HG03565 (cell line): ENCODE measurements around the gene FAM131C.
"Not testable (repeated sequence)": the region's sequence is repeated elsewhere in the genome, so short reads cannot be mapped to it uniquely, and the experiment has no call there.

ENCODE experiments used
- ATAC-seq: cut with Tn5 transposase; IDR thresholded peaks from one replicate; pipeline ENCODE4 v1.9.1; 2021; ENCODE audit warnings: mild to moderate bottlenecking, moderate library complexity; ENCODE audit not compliant: unreplicated experiment

The FAM131C gene

DNA sequence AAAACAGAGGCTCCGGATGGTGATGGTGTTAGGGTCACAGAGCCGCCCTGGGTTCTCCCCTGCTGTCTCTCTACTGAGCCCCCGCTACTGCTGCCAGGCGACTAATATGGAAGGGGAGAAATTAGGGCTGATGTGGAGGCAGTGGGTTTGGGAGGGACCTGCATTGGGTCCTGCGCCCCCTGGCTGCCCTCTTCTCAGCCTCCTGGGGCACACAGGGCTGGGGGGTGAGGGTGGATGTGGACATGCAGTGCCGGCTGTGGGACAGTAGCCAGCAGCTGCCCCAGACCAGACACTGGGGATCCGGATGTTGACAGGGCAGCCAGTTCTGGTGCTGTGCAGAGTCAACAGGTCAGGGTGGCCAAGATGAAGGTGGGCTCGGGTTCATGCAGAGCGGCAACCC lies 31.4 kb downstream of the FAM131C start:
- ATAC-seq: no peak

DNA sequence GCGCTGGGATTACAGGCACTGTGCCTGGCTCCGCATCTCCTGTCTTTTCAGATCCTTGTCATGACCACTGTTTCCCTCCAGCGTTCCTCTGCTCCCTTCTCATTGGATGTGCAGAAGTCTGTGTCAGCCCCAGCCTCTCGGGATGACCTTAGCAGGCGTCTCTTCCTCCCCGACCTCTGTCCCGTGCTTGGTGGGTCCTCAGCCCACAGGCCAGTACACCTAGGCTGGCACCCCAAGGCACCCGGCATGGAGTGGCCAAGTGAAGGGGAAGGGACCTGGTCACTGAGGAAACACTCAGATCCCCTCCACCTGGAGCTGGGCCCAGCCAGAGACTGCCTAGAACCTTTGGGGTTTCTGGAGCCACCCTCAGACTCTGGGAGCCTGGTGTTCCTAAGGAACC lies 32.3 kb downstream of the FAM131C start:
- no peak for ATAC-seq

DNA sequence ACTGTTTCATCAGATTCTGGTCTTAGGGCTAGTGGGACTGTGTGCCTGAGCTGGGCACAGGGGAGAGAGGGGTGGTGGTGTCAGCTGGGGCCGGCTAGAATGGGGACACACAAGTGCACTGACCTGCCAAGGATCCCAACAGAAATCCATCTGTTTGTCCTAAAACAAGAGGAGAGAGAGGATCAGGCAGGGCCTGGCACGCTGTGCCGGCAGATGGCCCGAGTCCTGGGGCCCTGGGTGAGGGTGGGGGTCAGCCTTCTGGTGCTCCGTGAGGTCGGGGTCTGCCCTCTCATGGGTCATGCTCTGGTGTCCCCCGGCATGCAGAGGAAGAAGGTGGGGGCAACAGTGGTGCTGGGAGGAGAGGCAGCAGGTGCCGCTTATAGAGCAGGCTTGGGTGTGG lies 33.6 kb downstream of the FAM131C start:
- ATAC-seq: not testable (repeated sequence)

DNA sequence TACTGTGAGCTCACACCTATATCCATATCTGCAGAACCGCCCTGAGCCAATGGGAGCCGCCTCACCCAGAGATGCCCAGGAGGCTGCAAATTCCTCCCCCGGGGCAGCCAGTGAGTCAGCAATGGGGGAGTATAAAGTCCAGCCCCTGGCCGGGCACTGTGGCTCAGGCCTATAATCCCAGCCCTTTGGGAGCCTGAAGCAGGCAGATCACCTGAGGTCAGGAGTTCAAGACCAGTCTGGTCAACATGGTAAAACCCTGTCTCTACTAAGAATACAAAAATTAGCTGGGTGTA lies 34.9 kb downstream of the FAM131C start:
- no peak for ATAC-seq

DNA sequence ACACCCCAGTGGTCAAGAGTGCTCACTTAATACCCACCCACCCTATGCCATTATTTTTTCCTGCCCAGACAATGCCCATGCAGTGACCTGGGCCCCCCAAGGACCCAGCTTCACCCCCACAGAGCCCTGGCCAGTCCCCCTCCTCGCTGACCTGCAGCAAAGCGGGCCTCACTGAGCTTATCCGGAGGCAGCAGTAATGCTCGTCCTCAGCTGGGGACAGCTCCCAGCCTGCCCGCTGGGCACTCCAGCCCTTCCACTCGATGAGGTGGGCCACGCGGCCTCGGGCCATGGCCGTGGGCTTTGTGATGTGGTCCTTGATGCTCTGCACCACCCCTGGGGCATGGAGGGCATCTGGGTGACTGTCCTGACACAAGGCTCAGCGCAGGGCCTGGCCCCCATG lies 37.0 kb downstream of the FAM131C start:
- not testable (repeated sequence) for ATAC-seq

DNA sequence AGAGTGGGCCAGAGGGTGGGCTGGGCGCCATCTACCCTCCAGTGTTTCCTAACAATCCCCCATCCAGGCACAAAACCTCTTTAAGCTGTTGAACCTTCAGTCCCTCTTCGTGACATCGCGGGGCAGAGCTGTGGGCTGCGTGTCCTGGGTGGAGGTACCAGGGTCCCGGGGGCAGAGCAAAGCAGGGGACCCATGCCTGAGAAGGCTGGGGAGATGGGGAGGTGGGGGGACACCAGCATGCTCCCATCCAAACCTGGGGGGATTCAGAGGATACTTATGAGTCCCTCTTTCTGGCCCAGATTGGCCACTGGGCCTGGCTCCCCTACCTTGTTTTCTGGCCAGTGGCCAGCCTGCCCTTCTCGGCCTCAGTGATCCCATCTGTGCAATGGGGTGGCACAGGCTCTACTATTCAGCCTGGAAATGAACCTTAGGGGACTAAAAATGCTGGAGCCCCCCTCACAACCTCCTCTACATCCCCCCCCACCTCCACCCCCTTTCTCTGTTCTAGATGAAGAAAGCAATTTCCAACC lies 40.3 kb downstream of the FAM131C start:
- ATAC-seq: not testable (repeated sequence)

DNA sequence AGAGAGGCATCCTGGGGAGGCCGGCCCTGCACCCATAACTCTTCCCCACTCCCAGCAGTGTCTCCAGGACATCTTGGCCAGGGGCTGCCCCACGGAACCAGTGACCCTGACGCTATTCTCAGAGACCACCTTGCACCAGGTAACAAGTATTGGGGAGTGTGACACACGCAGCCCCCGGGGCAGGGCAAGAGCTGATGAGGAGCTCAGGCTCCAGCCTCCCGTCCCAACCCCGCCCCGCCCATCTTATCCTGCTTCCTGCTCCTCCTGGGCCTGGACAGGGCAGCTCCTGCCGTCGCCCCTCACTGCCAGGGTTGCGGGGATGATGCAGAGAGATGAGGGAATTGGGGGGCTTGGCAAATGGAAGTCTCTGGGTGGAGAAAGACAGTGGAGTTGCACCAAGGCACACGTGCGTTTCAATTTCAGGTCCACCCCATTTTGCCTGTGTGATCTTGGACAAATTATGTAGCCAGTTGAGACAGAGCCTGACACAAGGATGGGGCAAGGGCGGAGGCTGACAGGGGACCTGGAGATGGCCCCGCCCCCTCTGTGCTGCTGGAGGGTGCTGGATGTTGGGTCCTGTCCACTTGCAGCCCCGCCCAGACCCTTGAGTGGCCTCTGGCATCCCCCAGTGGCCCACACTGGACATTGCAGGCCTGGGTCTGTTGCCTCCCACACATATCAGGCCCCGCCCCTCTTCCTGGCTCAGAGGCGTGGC lies 40.9 kb downstream of the FAM131C start:
- ATAC-seq: peak; percentile 43

DNA sequence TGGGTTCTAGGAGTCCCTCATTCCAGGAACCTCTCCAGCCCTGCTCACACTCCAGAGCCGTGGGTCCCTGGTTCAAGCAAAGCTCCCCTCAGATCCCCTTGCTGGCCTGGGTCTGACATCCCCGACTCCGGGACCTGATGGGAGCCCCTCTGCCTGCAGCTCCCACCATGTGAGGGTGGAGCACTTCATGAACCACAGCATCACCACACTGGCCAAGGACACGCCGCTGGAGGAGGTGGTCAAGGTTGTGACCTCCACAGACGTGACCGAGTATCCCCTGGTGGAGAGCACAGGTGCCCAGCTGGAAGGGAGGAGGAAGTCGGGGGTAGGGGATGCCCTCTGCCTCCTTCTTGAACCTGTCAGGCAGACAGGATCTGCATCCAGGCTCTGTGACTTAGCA lies 41.9 kb downstream of the FAM131C start:
- no peak for ATAC-seq

DNA sequence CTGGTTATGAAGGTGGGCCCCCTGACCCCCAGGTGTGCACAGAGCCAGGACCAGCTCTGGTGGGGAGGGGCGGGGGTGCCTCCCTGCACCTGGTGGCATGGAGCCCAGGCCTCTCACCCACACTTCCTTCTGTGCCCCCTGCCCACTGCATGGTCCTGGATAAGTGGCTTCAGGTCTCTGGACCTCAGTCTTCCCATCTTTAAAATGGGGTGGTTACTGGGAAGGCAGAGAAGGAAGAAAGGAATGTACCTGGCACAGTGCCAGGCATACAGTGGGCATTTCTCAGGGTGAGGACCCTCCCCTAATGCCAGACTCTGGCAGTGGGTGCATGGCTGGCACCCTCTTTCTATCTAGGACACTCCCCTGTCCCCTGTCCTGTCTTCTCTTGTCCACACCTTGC lies 44.2 kb downstream of the FAM131C start:
- ATAC-seq: no peak

DNA sequence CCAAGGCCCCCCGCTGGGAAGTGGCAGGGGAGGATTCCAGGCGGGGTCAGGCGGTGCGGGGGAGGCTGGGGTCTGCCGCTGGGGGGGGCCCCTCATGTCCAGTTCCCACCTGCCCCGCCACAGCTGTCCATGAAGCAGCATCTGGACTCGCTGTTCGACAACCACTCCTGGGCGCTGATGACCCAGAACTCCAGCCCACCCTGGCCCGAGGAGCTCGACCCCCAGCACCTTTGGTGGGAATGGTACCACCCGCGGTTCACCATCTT lies 44.5 kb downstream of the FAM131C start:
- ATAC-seq: not testable (repeated sequence)

DNA sequence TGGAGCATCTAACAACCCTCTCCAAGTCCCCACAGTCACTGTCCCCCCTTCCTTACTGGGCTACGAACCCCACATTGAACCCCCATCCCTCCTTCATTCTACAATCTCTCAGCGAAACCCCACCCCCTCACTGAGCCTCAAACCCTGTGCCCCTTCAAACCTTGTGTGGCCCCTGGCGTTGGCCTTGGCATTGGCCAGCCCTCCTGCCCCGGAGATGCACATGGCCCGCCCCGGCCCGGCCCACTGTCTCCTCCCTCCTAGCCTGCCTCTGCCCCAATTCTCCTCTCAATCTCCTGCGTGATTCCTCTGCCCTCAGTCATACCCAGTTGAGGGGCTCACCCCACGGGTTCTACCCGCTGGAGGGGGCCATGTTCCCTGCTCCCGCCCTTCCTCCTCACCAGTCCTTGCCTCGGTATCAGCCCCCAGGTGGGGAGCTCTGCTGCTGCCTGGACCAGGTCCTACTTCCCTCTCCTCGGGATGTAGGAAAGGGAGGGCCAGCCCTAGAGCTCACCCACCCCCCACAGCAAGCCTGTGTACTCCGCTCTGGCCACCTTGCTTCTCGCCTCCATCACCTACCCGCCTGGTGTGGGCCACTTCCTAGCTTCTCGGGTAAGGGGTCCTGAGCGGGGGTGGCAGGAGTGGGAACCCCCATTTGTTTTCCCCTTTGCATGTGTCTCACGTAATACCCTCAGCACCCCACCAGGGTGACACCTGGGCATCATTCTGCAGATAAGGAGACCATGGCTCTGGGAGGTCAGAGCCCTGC lies 45.0 kb downstream of the FAM131C start:
- ATAC-seq: no peak

DNA sequence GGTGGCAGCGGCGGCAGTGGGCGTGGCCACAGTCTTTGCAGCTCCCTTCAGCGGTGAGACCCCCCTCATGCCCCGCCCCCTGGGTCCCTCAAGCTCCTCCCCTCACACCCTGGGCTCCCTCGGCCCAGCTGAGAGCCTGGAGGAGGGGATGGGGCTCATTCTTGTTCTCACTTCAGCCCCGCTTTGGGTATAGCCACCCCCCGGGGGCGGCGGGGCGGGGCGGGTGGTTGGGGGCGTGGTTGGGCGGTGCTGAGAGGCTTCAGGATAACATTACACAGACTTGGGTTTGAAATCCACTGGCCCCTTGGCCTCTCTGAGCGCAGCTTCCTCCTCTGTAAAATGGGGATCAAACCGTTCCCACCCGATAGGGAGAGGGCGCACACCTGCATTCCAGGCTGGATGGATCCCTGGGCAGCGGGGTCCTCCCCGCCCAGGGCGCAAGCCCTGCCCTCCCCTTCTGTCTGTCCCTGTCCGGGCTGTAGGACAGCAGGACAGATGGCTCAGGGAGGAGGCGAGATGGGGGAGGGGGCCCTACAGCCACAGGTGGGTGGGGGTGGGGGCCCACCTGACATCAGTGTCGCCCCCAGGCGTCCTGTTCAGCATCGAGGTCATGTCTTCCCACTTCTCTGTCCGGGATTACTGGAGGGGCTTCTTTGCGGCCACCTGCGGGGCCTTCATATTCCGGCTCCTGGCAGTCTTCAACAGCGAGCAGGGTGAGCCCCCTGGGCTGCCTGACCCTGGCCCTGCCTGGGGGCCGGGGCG lies 46.5 kb downstream of the FAM131C start:
- ATAC-seq: no peak

DNA sequence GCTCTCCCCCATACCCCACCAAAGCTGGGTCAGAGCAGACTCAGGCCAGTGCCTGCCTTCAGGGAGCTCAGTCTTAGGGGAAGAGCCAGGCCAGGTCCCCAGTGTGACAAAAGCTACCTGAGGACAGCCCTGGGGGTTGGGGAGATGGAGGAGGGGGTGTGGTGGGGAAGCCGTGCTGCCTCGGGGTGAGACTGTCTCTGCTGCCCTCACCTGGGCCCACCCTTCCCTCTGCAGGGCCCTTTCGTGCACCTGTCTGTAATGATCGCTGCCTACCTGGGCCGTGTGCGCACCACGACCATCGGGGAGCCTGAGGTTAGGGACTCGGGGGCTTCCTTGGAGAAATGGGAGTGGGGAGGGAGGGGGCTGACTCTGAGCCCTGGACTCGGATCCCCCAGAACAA lies 47.1 kb downstream of the FAM131C start:
- not testable (repeated sequence) for ATAC-seq

DNA sequence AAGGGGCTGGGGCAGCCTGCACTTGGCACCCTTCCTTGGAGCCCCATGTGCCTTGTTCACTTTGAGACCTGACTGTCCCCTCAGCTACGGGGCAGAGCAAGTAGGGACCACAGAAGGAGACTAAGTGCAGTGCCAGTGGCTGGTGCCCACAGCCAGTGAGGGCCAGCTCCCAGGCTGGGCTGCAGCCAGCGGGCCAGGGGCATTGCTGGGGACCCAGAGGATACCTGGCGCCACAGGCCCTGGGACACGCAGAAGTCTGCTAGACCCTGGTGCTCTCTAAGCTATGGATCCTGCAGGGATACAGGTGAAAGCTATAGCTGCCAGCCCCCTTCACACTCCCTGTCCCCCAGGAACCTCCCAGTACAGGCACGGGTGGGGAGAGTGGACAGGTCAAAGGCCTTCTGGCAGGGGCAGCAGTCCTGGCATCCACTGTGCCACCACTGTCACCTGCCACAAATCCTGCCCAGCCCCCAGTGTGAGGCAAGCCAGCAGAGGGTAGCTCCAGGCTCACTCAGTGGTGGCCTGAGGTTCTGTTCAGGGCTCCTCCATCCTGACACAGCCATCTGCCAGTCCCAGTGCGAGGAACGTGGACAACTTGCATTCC lies 50.3 kb downstream of the FAM131C start:
- ATAC-seq: no peak

DNA sequence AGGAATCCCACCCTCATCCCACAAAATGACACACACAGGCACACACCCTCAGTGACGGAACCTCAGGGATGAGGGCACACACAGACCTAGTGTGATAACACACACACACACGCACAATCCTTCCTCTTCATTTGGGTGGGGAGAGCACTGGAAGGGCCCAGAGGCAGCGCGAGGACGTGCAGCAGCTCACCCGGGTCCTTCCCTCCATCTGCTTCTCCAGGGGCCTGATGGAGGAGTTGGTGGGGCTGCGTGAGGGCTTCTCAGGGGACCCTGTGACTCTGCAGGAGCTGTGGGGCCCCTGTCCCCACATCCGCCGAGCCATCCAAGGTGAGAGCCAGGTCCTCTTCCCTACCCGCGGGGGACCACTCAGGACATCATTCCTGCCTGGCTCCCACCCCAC lies 51.1 kb downstream of the FAM131C start:
- ATAC-seq: no peak

DNA sequence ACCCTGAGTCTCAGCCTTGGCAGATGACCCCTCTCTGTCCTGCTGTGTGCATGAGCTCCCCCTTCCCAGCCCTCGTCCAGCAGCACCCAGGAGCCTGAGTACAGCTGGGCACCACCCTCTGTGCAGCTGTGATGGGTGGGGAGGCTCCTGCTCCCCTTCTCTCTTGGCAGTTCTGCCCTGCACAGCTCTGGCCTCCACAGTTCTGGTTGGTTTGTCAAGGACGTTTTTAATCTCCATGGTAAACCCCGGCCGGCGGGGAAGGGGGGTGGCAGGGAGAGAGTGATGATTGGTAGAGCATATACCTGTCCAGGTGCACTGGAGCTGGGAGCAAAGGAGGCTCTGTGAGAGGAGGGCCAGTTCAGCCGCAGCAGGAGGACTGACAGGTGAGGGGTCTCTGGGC lies 51.8 kb downstream of the FAM131C start, which contains the start of gene CLCNKA:
Gene CLCNKA, plus strand, starts transcription at position 356 of the 400 bp plus-strand sequence. CDS start 584 bp downstream, outside the sequence.
- no peak for ATAC-seq

DNA sequence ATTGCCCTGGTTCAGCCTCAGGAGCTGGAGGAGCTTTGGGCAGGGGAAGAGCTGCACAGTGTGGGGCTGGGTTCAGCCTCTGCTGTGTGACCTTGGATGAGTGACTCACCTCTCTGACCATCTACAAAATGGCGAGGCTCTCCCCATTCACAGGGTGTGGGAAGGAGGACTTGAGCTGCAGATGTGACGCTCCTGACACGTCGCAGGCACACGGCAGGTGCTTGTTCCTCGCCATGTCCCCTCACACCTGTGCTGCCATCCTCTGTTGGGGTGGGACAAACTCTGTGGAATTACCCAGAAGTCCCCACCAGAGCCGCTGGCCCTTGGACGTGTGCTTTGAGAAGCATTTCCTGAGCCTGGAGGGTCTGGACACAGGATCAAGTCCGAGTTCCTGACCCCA lies 52.6 kb downstream of the FAM131C start:
- not testable (repeated sequence) for ATAC-seq

DNA sequence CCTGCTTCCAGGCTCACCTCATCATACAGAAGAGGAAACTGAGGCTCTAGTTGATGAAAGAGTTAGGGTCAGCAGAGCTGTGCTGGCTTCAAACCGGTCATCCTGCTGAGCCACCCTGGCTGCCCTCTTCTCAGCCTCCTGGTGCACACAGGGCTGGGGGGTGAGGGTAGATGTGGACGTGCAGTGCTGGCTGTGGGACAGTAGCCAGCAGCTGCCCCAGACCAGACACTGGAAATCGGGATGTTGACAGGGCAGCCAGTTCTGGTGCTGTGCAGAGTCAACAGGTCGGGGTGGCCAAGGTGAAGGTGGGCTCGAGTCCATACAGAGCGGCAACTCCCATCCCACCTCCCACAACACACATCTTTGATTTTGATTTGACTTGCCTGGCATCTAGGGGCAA lies 53.1 kb downstream of the FAM131C start:
- ATAC-seq: no peak

DNA sequence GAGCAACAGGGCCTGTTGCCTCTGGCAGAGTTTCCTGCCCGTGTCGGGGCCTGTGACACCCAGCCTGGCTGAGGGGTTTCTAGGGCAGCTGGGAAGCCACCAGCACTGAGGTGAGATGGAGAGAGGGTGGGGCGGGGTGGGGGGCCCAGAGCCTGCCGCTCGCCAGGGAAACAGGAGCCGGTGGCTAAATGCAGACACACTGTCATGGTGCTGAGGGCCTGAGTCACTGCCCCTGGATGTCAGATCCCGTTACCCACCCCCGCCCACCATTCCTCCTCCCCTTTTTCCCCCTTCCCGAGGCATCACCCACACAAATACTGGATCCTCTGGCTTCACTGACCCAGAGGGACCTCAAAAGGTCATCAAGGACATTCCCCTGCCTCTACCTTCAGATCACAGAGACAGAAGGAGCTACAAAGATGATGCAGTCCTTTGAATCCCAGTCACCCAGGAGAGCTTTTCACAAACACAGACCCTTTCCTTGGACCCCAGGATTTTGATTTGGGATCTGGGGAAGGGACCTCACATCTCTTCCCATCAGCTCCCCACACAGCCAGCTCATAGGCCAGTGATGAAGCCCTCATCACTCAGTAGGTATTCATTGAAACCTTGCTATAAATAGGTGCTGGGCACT lies 53.7 kb downstream of the FAM131C start:
- no peak for ATAC-seq

DNA sequence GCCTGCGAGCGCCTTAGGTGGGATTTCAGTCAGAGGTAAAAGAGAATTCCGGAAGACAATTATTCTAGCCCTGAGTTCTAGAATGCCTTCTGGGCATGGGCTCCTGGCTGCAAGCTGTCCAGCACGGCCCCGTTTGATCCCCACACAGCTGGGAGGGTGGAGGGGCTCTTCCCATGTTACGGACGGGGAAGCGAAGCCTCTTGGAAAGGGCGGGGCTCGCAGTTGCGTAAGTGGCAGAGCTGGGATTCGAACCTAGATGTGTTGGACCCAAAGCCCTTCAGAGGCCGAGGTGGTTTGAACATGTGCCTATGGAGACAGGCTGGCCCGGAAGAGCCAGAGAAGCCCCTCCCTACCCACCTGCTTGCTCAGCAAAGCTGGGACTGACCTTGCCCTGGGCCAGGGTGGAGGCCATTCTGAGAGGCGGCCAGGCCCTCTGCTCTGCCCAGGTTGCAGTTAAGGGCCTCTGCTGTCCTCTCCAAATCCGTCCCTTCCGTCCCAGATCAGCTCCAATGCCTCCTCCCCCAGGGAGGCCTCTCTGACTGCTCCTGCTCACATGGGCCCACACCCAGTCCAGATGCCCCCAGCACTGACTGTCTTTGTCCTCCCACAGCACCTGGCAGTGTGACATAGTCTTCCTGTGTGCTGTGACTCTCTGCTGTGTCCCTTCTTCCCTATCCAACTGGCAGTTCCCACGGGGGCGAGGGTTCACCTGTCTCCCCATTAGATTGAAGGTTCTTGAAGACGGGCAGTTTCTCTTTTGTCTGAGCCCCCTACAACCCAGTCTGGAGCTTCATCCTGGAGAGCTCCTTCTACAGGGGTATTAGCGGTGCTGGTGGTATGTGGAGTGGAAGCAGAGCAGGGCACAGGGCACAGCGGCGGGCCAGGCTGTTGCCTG lies 54.5 kb downstream of the FAM131C start:
- no peak for ATAC-seq
